DOHH2 (cell line): ENCODE results near the gene C1QTNF1.

ENCODE experiments used
- H3F3A ChIP-seq: fragments of 200-600 bp; sonication (generic), shearing (Covaris generic); 2 replicates; pipeline ENCODE4 v1.6.0; 2016; ENCODE audit warnings: antibody characterized with exemption, mild to moderate bottlenecking; ENCODE audit not compliant: control insufficient read depth, insufficient read depth
- H3K27ac ChIP-seq: fragments of 200-600 bp; sonication (generic); 2 replicates; pipeline ENCODE4 v1.5.1; 2014; ENCODE audit warnings: low read depth, mild to moderate bottlenecking, low read length, moderate library complexity
- H3K27me3 ChIP-seq: fragments of 200-600 bp; sonication (generic); 2 replicates; pipeline ENCODE4 v1.6.1; 2014; ENCODE audit warnings: mild to moderate bottlenecking, low read length, mixed read lengths; ENCODE audit not compliant: control insufficient read depth
- H3K36me3 ChIP-seq: fragments of 200-600 bp; sonication (generic); 2 replicates; pipeline ENCODE4 v1.6.1; 2014; ENCODE audit warnings: mild to moderate bottlenecking, low read length, moderate library complexity, mixed read lengths; ENCODE audit not compliant: control insufficient read depth
- H3K4me1 ChIP-seq: fragments of 200-600 bp; sonication (generic); 2 replicates; pipeline ENCODE4 v1.6.1; 2014; ENCODE audit warnings: mild to moderate bottlenecking, low read length, mixed read lengths; ENCODE audit not compliant: control insufficient read depth
- H3K4me2 ChIP-seq: fragments of 200-600 bp; sonication (generic); 2 replicates; pipeline ENCODE4 v1.6.0; 2014; ENCODE audit warnings: mild to moderate bottlenecking, low read length, moderate library complexity
- H3K4me3 ChIP-seq: fragments of 200-600 bp; sonication (generic); 2 replicates; pipeline ENCODE4 v1.5.1; 2014; ENCODE audit warnings: mild to moderate bottlenecking, low read length, mixed read lengths
- H3K79me2 ChIP-seq: fragments of 200-600 bp; sonication (generic); 2 replicates; pipeline ENCODE4 v1.6.1; 2014; ENCODE audit warnings: mild to moderate bottlenecking, low read length, mixed read lengths; ENCODE audit not compliant: control insufficient read depth
- H3K9me2 ChIP-seq: fragments of 200-600 bp; sonication (generic); replicated peaks from 2 replicates; pipeline ENCODE4 v1.6.1; 2014; ENCODE audit warnings: mild to moderate bottlenecking, low read length, mixed read lengths; ENCODE audit not compliant: control insufficient read depth
- H3K9me3 ChIP-seq: fragments of 200-600 bp; sonication (generic); 2 replicates; pipeline ENCODE4 v1.6.1; 2014; ENCODE audit warnings: antibody characterized with exemption, low read length, mixed read lengths; ENCODE audit not compliant: control insufficient read depth, insufficient read depth
- H4K20me1 ChIP-seq: fragments of 200-600 bp; sonication (generic); 2 replicates; pipeline ENCODE4 v1.6.0; 2014; ENCODE audit warnings: low read depth, mild to moderate bottlenecking, antibody characterized with exemption, low read length, moderate library complexity; ENCODE audit not compliant: control insufficient read depth, insufficient read depth
- CTCF ChIP-seq: fragments of 200-600 bp; sonication (generic); IDR thresholded peaks from one replicate; pipeline ENCODE4 v1.5.1; 2014; ENCODE audit warnings: antibody characterized with exemption, mild to moderate bottlenecking, low read depth, low read length; ENCODE audit not compliant: poor library complexity, severe bottlenecking
- EZH2phosphoT487 ChIP-seq: fragments of 200-600 bp; sonication (generic); IDR thresholded peaks from 2 replicates; pipeline ENCODE4 v1.6.1; 2017; ENCODE audit warnings: borderline replicate concordance, mild to moderate bottlenecking, antibody characterized with exemption, low read length, moderate library complexity, mixed read lengths

The C1QTNF1 gene

GRCh38 chr17:79093270-79093669, 69.3 kb downstream of the C1QTNF1 start:
- Histone ChIP-seq H3K9me2 (no peaks in the 10 kb centered on the region), H3F3A (no peaks in the 10 kb centered on the region), H3K79me2 (no peaks in the 10 kb centered on the region), H3K27ac (no peak overlapping the region), H3K36me3 (no peaks in the 10 kb centered on the region), H4K20me1 (no peaks in the 10 kb centered on the region), H3K4me2 (no peak overlapping the region), H3K27me3 (no peaks in the 10 kb centered on the region; the same call in 1 of the 2 replicates), H3K9me3 (no peaks in the 10 kb centered on the region), H3K4me3 (no peak overlapping the region), H3K4me1 (no peaks in the 10 kb centered on the region)
- no peak for TF ChIP-seq EZH2phosphoT487
- TF ChIP-seq CTCF, result no peak

GRCh38 chr17:79094261-79094660, 70.3 kb downstream of the C1QTNF1 start:
- H3K27me3 ChIP-seq, result no peaks in the 10 kb centered on the region; the same call in 1 of the 2 replicates
- no peak overlapping the region for H3K4me2 ChIP-seq
- no peaks in the 10 kb centered on the region for H3K79me2 ChIP-seq
- no peaks in the 10 kb centered on the region for H3K9me3 ChIP-seq
- no peaks in the 10 kb centered on the region for H3F3A ChIP-seq
- no peaks in the 10 kb centered on the region for H3K36me3 ChIP-seq
- H3K9me2 ChIP-seq, result no peaks in the 10 kb centered on the region
- H4K20me1 ChIP-seq, result no peaks in the 10 kb centered on the region
- H3K27ac ChIP-seq, result no peak overlapping the region
- H3K4me1 ChIP-seq, result no peaks in the 10 kb centered on the region
- no peak overlapping the region for H3K4me3 ChIP-seq
- TF ChIP-seq EZH2phosphoT487 (no peak), CTCF (no peak)

DNA sequence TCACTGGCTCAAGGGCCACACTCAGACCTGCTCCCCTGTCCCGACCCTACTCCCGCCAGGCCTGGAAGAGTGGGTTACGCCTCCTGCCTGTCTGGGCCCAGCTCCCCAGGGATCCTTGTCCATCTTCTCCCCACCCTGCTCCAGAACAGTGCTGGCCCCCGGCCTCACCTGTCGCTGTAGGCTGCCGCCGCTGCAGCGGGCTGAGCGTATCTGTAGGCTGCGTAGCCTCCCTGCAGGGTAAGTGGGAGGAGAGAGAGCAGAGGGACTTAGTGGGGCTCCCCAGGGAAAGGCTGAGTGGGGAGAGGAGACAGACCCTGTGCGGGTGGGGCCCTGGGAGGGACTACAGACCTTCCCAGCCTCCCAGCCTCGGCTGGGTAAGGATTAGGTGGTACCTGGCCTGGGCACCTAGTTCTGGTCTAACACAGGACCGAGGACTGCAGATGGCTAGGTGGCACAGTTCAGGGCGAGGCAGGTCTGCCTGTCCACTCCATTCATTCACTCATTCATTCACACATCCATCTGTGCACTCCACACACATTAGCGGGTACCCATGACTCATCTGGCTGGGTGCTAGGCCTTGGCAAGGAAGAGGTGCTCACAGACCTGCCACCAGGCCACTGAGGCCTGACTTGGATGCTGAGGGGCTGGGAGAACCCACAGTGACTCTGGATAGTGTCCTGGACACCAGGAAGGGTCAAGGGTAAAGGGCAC, 71.5 kb downstream of the C1QTNF1 start:
- Histone ChIP-seq H3K27me3 (no peaks in the 10 kb centered on the region; the same call in 1 of the 2 replicates), H3K79me2 (no peaks in the 10 kb centered on the region)

More for the DNA sequence above, 71.5 kb downstream of the C1QTNF1 start:
- no peaks in the 10 kb centered on the region for H3K9me3 ChIP-seq
- no peaks in the 10 kb centered on the region for H3F3A ChIP-seq
- H3K9me2 ChIP-seq, result no peaks in the 10 kb centered on the region
- no peaks in the 10 kb centered on the region for H3K36me3 ChIP-seq
- no peak overlapping the region for H3K4me3 ChIP-seq
- no peak for TF ChIP-seq EZH2phosphoT487
- TF ChIP-seq CTCF, result no peak
- H3K27ac ChIP-seq, result no peak overlapping the region
- no peaks in the 10 kb centered on the region for H3K4me1 ChIP-seq
- no peaks in the 10 kb centered on the region for H4K20me1 ChIP-seq
- no peak overlapping the region for H3K4me2 ChIP-seq
